GM19467 (cell line): Measurements from ENCODE around the gene TIA1.
"Not testable (repeated sequence)": the region's sequence is repeated elsewhere in the genome, so short reads cannot be mapped to it uniquely, and the experiment has no call there.

Experiments used
- ATAC-seq: cut with Tn5 transposase; IDR thresholded peaks from one replicate; pipeline ENCODE4 v1.9.1; 2021; ENCODE audit warnings: mild to moderate bottlenecking, moderate library complexity; ENCODE audit not compliant: unreplicated experiment

The TIA1 gene

GRCh38 chr2:70223305-70223704 is 25.1 kb downstream of the TIA1 start:
- ATAC-seq = not testable (repeated sequence)

GRCh38 chr2:70214953-70215549 is 33.4 kb downstream of the TIA1 start:
- no peak for ATAC-seq

- ATAC-seq = no peak
Observed at GRCh38 chr2:70214365-70214764, 34.1 kb downstream of the TIA1 start.

GRCh38 chr2:70212298-70212932 is 36.0 kb downstream of the TIA1 start:
- ATAC-seq = no peak

GRCh38 chr2:70211595-70211994 is 36.8 kb downstream of the TIA1 start:
- no peak for ATAC-seq

GRCh38 chr2:70204452-70204851 is 44.0 kb downstream of the TIA1 start:
- ATAC-seq = no peak

GRCh38 chr2:70203086-70203485 is 45.3 kb downstream of the TIA1 start:
- ATAC-seq = no peak

GRCh38 chr2:70202236-70202806 is 46.1 kb downstream of the TIA1 start:
- no peak for ATAC-seq

GRCh38 chr2:70201831-70202230 is 46.6 kb downstream of the TIA1 start:
- no peak for ATAC-seq

GRCh38 chr2:70201225-70201768 is 47.1 kb downstream of the TIA1 start:
- ATAC-seq = no peak

- ATAC-seq = no peak
Observed at GRCh38 chr2:70199320-70199864, 49.0 kb downstream of the TIA1 start.

- ATAC-seq = no peak
Observed at GRCh38 chr2:70192516-70192915, 55.9 kb downstream of the TIA1 start.

GRCh38 chr2:70191244-70191735 is 57.1 kb downstream of the TIA1 start:
- no peak for ATAC-seq

- ATAC-seq = peak; percentile 76
Observed at GRCh38 chr2:70190418-70191243, 57.8 kb downstream of the TIA1 start, which contains the start of gene C2orf42. TSS of gene C2orf42 (minus strand) at chr2:70191019. CDS start at chr2:70181985, 9,034 bp downstream.

GRCh38 chr2:70188460-70188859 is 60.0 kb downstream of the TIA1 start:
- ATAC-seq = no peak

- not testable (repeated sequence) for ATAC-seq
Observed at GRCh38 chr2:70187170-70187569, 61.3 kb downstream of the TIA1 start.

- ATAC-seq = no peak
Observed at GRCh38 chr2:70182689-70183088, 65.7 kb downstream of the TIA1 start.

GRCh38 chr2:70181363-70181956 is 67.0 kb downstream of the TIA1 start:
- ATAC-seq = no peak

GRCh38 chr2:70173520-70173919 is 74.9 kb downstream of the TIA1 start:
- no peak for ATAC-seq

- not testable (repeated sequence) for ATAC-seq
Observed at GRCh38 chr2:70169654-70170245, 78.7 kb downstream of the TIA1 start.
